Mesothelial cell of epicardium (in vitro differentiated cells): ENCODE measurements around the gene RBPJL. TPM values are rescaled to one million over a fixed set of nuclear protein-coding genes. Genes with fewer than 3 reads are reported as not detected.

ENCODE experiments used
- DNase-seq, 2 experiments: peaks; one replicate each; pipeline ENCODE4 v3.0.0; 2021; ENCODE audit warnings: low spot score in 2 of 2; ENCODE audit not compliant: unreplicated experiment in 2 of 2
- H3K27ac Mint-ChIP-seq: 2 replicates; pipeline ENCODE4 v1.8.0; 2021; ENCODE audit warnings: mixed read lengths
- H3K27me3 Mint-ChIP-seq: 2 replicates; pipeline ENCODE4 v1.8.0; 2021; ENCODE audit warnings: low read depth, mixed read lengths
- H3K36me3 Mint-ChIP-seq: 2 replicates; pipeline ENCODE4 v1.8.0; 2021; ENCODE audit warnings: mixed read lengths
- H3K4me1 Mint-ChIP-seq: 2 replicates; pipeline ENCODE4 v1.8.0; 2021; ENCODE audit warnings: mixed read lengths
- H3K4me3 Mint-ChIP-seq: 2 replicates; pipeline ENCODE4 v1.8.0; 2021; ENCODE audit warnings: mild to moderate bottlenecking, moderate library complexity, mixed read lengths
- H3K9me3 Mint-ChIP-seq: 2 replicates; pipeline ENCODE4 v1.8.0; 2021; ENCODE audit warnings: mixed read lengths
- total RNA-seq: library from RNA; stranded (reverse); gene quantifications from 3 replicates; pipeline ENCODE4 v1.2.1, GENCODE V29; 2021
- TF ChIP-seq, protein P1 (sequence below): fragments of 200-600 bp; sonication (generic); IDR thresholded peaks from one replicate; pipeline ENCODE4 v1.5.0; 2021; ENCODE audit warnings: antibody characterized with exemption; ENCODE audit not compliant: unreplicated experiment

RBPJL gene
- total RNA-seq, 1 donor from 2014 or later = not detected

- no peaks in the 10 kb centered on the region for H3K36me3 Mint-ChIP-seq
- TF ChIP-seq, protein P1, sequence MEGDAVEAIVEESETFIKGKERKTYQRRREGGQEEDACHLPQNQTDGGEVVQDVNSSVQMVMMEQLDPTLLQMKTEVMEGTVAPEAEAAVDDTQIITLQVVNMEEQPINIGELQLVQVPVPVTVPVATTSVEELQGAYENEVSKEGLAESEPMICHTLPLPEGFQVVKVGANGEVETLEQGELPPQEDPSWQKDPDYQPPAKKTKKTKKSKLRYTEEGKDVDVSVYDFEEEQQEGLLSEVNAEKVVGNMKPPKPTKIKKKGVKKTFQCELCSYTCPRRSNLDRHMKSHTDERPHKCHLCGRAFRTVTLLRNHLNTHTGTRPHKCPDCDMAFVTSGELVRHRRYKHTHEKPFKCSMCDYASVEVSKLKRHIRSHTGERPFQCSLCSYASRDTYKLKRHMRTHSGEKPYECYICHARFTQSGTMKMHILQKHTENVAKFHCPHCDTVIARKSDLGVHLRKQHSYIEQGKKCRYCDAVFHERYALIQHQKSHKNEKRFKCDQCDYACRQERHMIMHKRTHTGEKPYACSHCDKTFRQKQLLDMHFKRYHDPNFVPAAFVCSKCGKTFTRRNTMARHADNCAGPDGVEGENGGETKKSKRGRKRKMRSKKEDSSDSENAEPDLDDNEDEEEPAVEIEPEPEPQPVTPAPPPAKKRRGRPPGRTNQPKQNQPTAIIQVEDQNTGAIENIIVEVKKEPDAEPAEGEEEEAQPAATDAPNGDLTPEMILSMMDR = no peak
- H3K4me3 Mint-ChIP-seq = no peak overlapping the region
- peaks cover 6% of the 10 kb centered on the region for H3K9me3 Mint-ChIP-seq
- no peaks in the 10 kb centered on the region for H3K4me1 Mint-ChIP-seq
- H3K27ac Mint-ChIP-seq = no peak overlapping the region
- no peak for DNase-seq
- H3K27me3 Mint-ChIP-seq = peaks cover 30% of the 10 kb centered on the region
Measured at GRCh38 chr20:45275338-45275737, 31.3 kb upstream of the RBPJL start.

GRCh38 chr20:45279992-45280391, 26.6 kb upstream of the RBPJL start:
- no peaks in the 10 kb centered on the region for H3K36me3 Mint-ChIP-seq
- TF ChIP-seq, protein P1 = no peak
- no peak overlapping the region for H3K4me3 Mint-ChIP-seq
- peaks cover 6% of the 10 kb centered on the region for H3K9me3 Mint-ChIP-seq
- peaks cover 32% of the 10 kb centered on the region for H3K27me3 Mint-ChIP-seq
- H3K4me1 Mint-ChIP-seq = no peaks in the 10 kb centered on the region
- no peak overlapping the region for H3K27ac Mint-ChIP-seq
- no peak for DNase-seq

GRCh38 chr20:45282700-45283550, 23.7 kb upstream of the RBPJL start:
- Mint-ChIP-seq H3K36me3 (no peaks in the 10 kb centered on the region), H3K27ac (no peak overlapping the region), H3K4me1 (no peaks in the 10 kb centered on the region), H3K27me3 (peaks cover 36% of the 10 kb centered on the region), H3K9me3 (peaks cover 6% of the 10 kb centered on the region), H3K4me3 (no peak overlapping the region)
- TF ChIP-seq, protein P1 = no peak
- DNase-seq = no peak

GRCh38 chr20:45283551-45284057, 23.0 kb upstream of the RBPJL start:
- Mint-ChIP-seq H3K4me1 (no peaks in the 10 kb centered on the region), H3K4me3 (no peak overlapping the region), H3K9me3 (peaks cover 3% of the 10 kb centered on the region), H3K36me3 (no peaks in the 10 kb centered on the region), H3K27ac (no peak overlapping the region), H3K27me3 (peaks cover 40% of the 10 kb centered on the region)
- DNase-seq = no peak
- TF ChIP-seq, protein P1 = no peak

- peaks cover 52% of the 10 kb centered on the region for H3K27me3 Mint-ChIP-seq
- H3K27ac Mint-ChIP-seq = no peak overlapping the region
- no peak overlapping the region for H3K4me3 Mint-ChIP-seq
- no peaks in the 10 kb centered on the region for H3K36me3 Mint-ChIP-seq
- no peaks in the 10 kb centered on the region for H3K4me1 Mint-ChIP-seq
- TF ChIP-seq, protein P1 = no peak
- H3K9me3 Mint-ChIP-seq = no peaks in the 10 kb centered on the region
- DNase-seq = no peak
Measured at GRCh38 chr20:45288376-45288775, 18.3 kb upstream of the RBPJL start.
